H9 (cell line): ENCODE measurements around the gene CNKSR1. TPM values are rescaled to one million over a fixed set of nuclear protein-coding genes. Genes with fewer than 3 reads are reported as not detected.

Experiments used
- DNase-seq: peaks from one replicate; pipeline ENCODE4 v3.0.0-alpha.2; 2017
- H2AFZ ChIP-seq: one replicate; pipeline ENCODE4 v1.6.1; 2013; ENCODE audit warnings: mild to moderate bottlenecking, low read length, control low read depth, moderate library complexity
- H2AK5ac ChIP-seq: 2 replicates; pipeline ENCODE4 v1.6.1; 2013; ENCODE audit warnings: low read length, control low read depth, mixed read lengths; ENCODE audit not compliant: insufficient read length
- H2BK120ac ChIP-seq: one replicate; pipeline ENCODE4 v1.6.1; 2013; ENCODE audit warnings: low read depth, mild to moderate bottlenecking, low read length, control low read depth, inconsistent platforms; ENCODE audit not compliant: poor library complexity, severe bottlenecking
- H2BK12ac ChIP-seq: 2 replicates; pipeline ENCODE4 v1.6.1; 2013; ENCODE audit warnings: low read length, control low read depth, mixed read lengths, low read depth; ENCODE audit not compliant: insufficient read length
- H2BK15ac ChIP-seq: 2 replicates; pipeline ENCODE4 v1.6.1; 2013; ENCODE audit warnings: low read depth, low read length, control low read depth
- H2BK20ac ChIP-seq: one replicate; pipeline ENCODE4 v1.6.1; 2013; ENCODE audit warnings: low read depth, mild to moderate bottlenecking, low read length, control low read depth, inconsistent platforms; ENCODE audit not compliant: poor library complexity, severe bottlenecking
- H2BK5ac ChIP-seq: 2 replicates; pipeline ENCODE4 v1.6.1; 2013; ENCODE audit warnings: low read length, control low read depth, mixed read lengths; ENCODE audit not compliant: insufficient read length
- H3K14ac ChIP-seq: 2 replicates; pipeline ENCODE4 v1.6.1; 2013; ENCODE audit warnings: low read length, control low read depth; ENCODE audit not compliant: insufficient read depth
- H3K18ac ChIP-seq: 2 replicates; pipeline ENCODE4 v1.6.1; 2013; ENCODE audit warnings: low read depth, mild to moderate bottlenecking, mixed read lengths, low read length, control low read depth; ENCODE audit not compliant: insufficient read length
- H3K23ac ChIP-seq: 2 replicates; pipeline ENCODE4 v1.6.1; 2013; ENCODE audit warnings: low read length, control low read depth, mixed read lengths, low read depth; ENCODE audit not compliant: insufficient read length
- H3K23me2 ChIP-seq: 2 replicates; pipeline ENCODE4 v1.6.1; 2013; ENCODE audit warnings: low read depth, mild to moderate bottlenecking, mixed read lengths, low read length, control low read depth; ENCODE audit not compliant: insufficient read length, poor library complexity, severe bottlenecking
- H3K27ac ChIP-seq: 2 replicates; pipeline ENCODE4 v1.5.1; 2013; ENCODE audit warnings: low read length, control low read depth, mixed read lengths, low read depth; ENCODE audit not compliant: insufficient read length
- H3K27me3 ChIP-seq: 2 replicates; pipeline ENCODE4 v1.6.1; 2013; ENCODE audit warnings: low read length, control low read depth, inconsistent platforms; ENCODE audit not compliant: insufficient read depth
- H3K4ac ChIP-seq: 2 replicates; pipeline ENCODE4 v1.6.1; 2013; ENCODE audit warnings: low read depth, mild to moderate bottlenecking, control low read depth, inconsistent platforms, low read length, moderate library complexity
- H3K4me1 ChIP-seq: 2 replicates; pipeline ENCODE4 v1.6.1; 2013; ENCODE audit warnings: low read length, control low read depth, inconsistent platforms; ENCODE audit not compliant: insufficient read depth
- H3K4me2 ChIP-seq: 2 replicates; pipeline ENCODE4 v1.6.1; 2013; ENCODE audit warnings: low read length, control low read depth, mixed read lengths; ENCODE audit not compliant: insufficient read length, insufficient read depth
- H3K56ac ChIP-seq: 2 replicates; pipeline ENCODE4 v1.6.1; 2013; ENCODE audit warnings: low read depth, mild to moderate bottlenecking, mixed read lengths, low read length, control low read depth; ENCODE audit not compliant: insufficient read length
- H3K79me1 ChIP-seq: 2 replicates; pipeline ENCODE4 v1.6.1; 2013; ENCODE audit warnings: low read depth, mild to moderate bottlenecking, moderate library complexity, low read length, control low read depth, inconsistent platforms; ENCODE audit not compliant: insufficient read depth, poor library complexity, severe bottlenecking
- H3K79me2 ChIP-seq: 2 replicates; pipeline ENCODE4 v1.6.1; 2013; ENCODE audit warnings: low read length, control low read depth, inconsistent platforms; ENCODE audit not compliant: insufficient read depth
- H3K9ac ChIP-seq: 2 replicates; pipeline ENCODE4 v1.6.1; 2013; ENCODE audit warnings: low read length, control low read depth, mixed read lengths; ENCODE audit not compliant: insufficient read length; ENCODE audit errors: extremely low read depth
- H3K9me3 ChIP-seq: one replicate; pipeline ENCODE4 v1.6.1; 2013; ENCODE audit warnings: low read depth, low read length, inconsistent platforms; ENCODE audit not compliant: control insufficient read depth
- H3T11ph ChIP-seq: one replicate; pipeline ENCODE4 v1.6.1; 2013; ENCODE audit warnings: mild to moderate bottlenecking, low read length, control low read depth, inconsistent platforms
- H4K20me1 ChIP-seq: one replicate; pipeline ENCODE4 v1.6.1; 2013; ENCODE audit not compliant: control insufficient read depth, insufficient read length, insufficient read depth
- H4K5ac ChIP-seq: 2 replicates; pipeline ENCODE4 v1.6.1; 2013; ENCODE audit warnings: low read depth, mild to moderate bottlenecking, mixed read lengths, low read length, control low read depth; ENCODE audit not compliant: insufficient read length
- H4K8ac ChIP-seq: replicated peaks from 2 replicates; pipeline ENCODE4 v1.6.1; 2013; ENCODE audit warnings: low read length, control low read depth, mixed read lengths, low read depth; ENCODE audit not compliant: insufficient read length
- H4K91ac ChIP-seq: 2 replicates; pipeline ENCODE4 v1.6.1; 2013; ENCODE audit warnings: low read depth, mild to moderate bottlenecking, moderate library complexity, mixed read lengths, low read length, control low read depth; ENCODE audit not compliant: insufficient read length
- H3K27ac Mint-ChIP-seq, 3 experiments: 2 replicates in 2 of 3; 3 replicates in 1 of 3; pipeline ENCODE4 v1.8.0; 2020 to 2021; ENCODE audit warnings: mixed read lengths in 3 of 3, mild to moderate bottlenecking in 1 of 3, moderate library complexity in 1 of 3
- H3K27me3 Mint-ChIP-seq: 2 replicates; pipeline ENCODE4 v1.8.0; 2021; ENCODE audit warnings: low read depth, mild to moderate bottlenecking, moderate library complexity, mixed read lengths
- H3K36me3 Mint-ChIP-seq, 3 experiments: 2 replicates in 2 of 3; 3 replicates in 1 of 3; pipeline ENCODE4 v1.8.0; 2020 to 2021; ENCODE audit warnings: low read depth in 3 of 3, mixed read lengths in 3 of 3; ENCODE audit not compliant: insufficient read depth in 1 of 3
- H3K4me1 Mint-ChIP-seq, 2 experiments: 2 replicates each; pipeline ENCODE4 v1.8.0; 2020; ENCODE audit warnings: mixed read lengths in 2 of 2
- H3K4me3 Mint-ChIP-seq, 2 experiments: 2 replicates in 1 of 2; 3 replicates in 1 of 2; pipeline ENCODE4 v1.8.0; 2020 to 2021; ENCODE audit warnings: mild to moderate bottlenecking in 2 of 2, mixed read lengths in 2 of 2, moderate library complexity in 1 of 2
- H3K9me3 Mint-ChIP-seq, 2 experiments: 2 replicates in 1 of 2; 3 replicates in 1 of 2; pipeline ENCODE4 v1.8.0; 2020; ENCODE audit warnings: mild to moderate bottlenecking in 2 of 2, mixed read lengths in 2 of 2, moderate library complexity in 1 of 2
- CTCF ChIP-seq: fragments of 200-600 bp; sonication (generic); conservative IDR thresholded peaks from 3 replicates; pipeline ENCODE4 v1.8.0; 2021; ENCODE audit warnings: antibody characterized with exemption, mild to moderate bottlenecking
- WGBS: extraction: QIAGEN DNeasy Blood & Tissue Kit; methylation state at CpG from one replicate; pipeline ENCODE4 v1.1.7; 2013; ENCODE audit warnings: missing lambda C conversion rate, low lambda C conversion rate, mixed read lengths; ENCODE audit not compliant: insufficient read length; ENCODE audit errors: extremely low coverage; 5-methylcytosine and 5-hydroxymethylcytosine counted together
- total RNA-seq: library from RNA; stranded (reverse); gene quantifications from 2 replicates; pipeline ENCODE4 v1.2.1, GENCODE V29; 2021

Gene CNKSR1
- total RNA-seq, 1 experiment from 2014 or later: 26.3 TPM

DNA sequence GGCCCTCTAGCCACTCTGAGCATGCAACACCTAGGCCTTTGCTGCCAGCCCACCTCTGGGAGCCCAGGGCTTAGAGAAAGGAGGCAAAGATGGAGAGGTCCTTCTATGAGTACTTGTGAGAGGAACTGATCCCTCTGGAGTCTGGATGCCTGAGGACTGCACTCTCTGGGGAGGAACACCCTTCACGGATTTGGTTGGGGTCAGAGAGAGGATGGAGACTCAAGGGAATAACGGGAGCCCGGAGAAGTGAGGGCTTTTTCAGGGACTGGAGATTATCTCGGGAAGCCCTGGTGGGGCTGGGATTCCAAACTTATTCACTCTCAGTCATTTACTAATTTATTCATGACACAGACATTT is 8.1 kb upstream of the CNKSR1 start:
- H2AK5ac ChIP-seq: no peak overlapping the region
- Mint-ChIP-seq H3K27ac (peak overlapping the region in 2 of 3 experiments; percentile 63 to 67; a peak in 2 of 7 replicates), H3K36me3 (peaks cover 0 to 8% (median 7%) of the 10 kb centered on the region in 3 experiments; a peak in 3 of 7 replicates), H3K4me3 (peak overlapping the region; percentile 83 to 88), H3K4me1 (peaks cover 33 to 59% of the 10 kb centered on the region in 2 experiments), H3K9me3 (no peaks in the 10 kb centered on the region), H3K27me3 (peaks cover 40% of the 10 kb centered on the region)
- H3K27me3 ChIP-seq: no peaks in the 10 kb centered on the region; the same call in 1 of the 2 replicates
- H4K91ac ChIP-seq: no peak overlapping the region
- H3K23me2 ChIP-seq: peaks cover 13% of the 10 kb centered on the region
- no peak overlapping the region for H3K14ac ChIP-seq
- no peak overlapping the region for H3K27ac ChIP-seq
- no peak overlapping the region for H3K23ac ChIP-seq
- H3K79me2 ChIP-seq: peaks cover 4% of the 10 kb centered on the region; the same call in 1 of the 2 replicates
- H3K56ac ChIP-seq: no peak overlapping the region
- no peak overlapping the region for H4K8ac ChIP-seq
- H2BK15ac ChIP-seq: no peak overlapping the region
- peak overlapping the region; percentile 78 for H3K4me2 ChIP-seq
- H2BK5ac ChIP-seq: no peak overlapping the region
- TF ChIP-seq CTCF: no peak
- no peak overlapping the region for H3K4ac ChIP-seq
- DNase-seq: no peak
- peaks cover 6% of the 10 kb centered on the region; the same call in 1 of the 2 replicates for H3K4me1 ChIP-seq
- no peak overlapping the region for H2BK120ac ChIP-seq
- no peak overlapping the region for H3K18ac ChIP-seq
- no peaks in the 10 kb centered on the region for H3K9me3 ChIP-seq
- no peak overlapping the region for H2AFZ ChIP-seq
- no peak overlapping the region for H2BK20ac ChIP-seq
- no peak overlapping the region for H3K9ac ChIP-seq
- no peak overlapping the region for H4K5ac ChIP-seq
- no peaks in the 10 kb centered on the region for H4K20me1 ChIP-seq
- no peak overlapping the region for H3T11ph ChIP-seq
- H3K79me1 ChIP-seq: peaks cover 4% of the 10 kb centered on the region
- no CpG with 5 or more reads among the region's 4 CpGs for WGBS
- no peak overlapping the region for H2BK12ac ChIP-seq
